ENCODE measurements around the gene GPR87.

GPR87 gene

GRCh38 chr3:151316267-151316991 lies at the start of gene GPR87:
Gene GPR87, minus strand, starts transcription at chr3:151316820. Its CDS starts 16,720 bp downstream, at chr3:151300100.
- peak; percentile 7 for DNase-seq

- DNase-seq, result no peak
Measured at GRCh38 chr3:151362751-151363174, 46.1 kb upstream of the GPR87 start.

- DNase-seq, result no peak
Measured at GRCh38 chr3:151357463-151357850, 40.8 kb upstream of the GPR87 start.

GRCh38 chr3:151356794-151357462 lies 40.3 kb upstream of the GPR87 start:
- DNase-seq, result no peak

- no peak for DNase-seq
Measured at GRCh38 chr3:151351648-151352047, 35.0 kb upstream of the GPR87 start.

DNA sequence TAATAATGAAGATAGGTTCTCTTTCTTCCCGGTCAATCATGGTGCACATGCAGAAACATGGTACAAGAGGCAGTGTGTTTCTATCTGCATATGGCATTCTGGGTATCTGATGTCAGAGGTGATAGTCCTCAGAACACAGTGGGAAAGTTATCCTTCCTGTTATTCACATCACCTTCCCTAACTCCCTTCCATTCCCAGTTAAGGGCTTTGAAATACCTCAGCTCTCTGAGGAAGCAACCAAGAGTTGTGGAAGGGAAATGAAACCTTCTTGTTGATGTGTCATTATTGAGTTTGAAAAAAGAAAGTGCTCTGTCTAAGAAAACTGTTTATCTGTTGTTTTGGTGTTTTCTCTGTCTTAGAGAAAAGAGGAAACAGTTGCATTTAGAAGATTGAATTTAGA lies 34.6 kb upstream of the GPR87 start:
- no peak for DNase-seq

DNA sequence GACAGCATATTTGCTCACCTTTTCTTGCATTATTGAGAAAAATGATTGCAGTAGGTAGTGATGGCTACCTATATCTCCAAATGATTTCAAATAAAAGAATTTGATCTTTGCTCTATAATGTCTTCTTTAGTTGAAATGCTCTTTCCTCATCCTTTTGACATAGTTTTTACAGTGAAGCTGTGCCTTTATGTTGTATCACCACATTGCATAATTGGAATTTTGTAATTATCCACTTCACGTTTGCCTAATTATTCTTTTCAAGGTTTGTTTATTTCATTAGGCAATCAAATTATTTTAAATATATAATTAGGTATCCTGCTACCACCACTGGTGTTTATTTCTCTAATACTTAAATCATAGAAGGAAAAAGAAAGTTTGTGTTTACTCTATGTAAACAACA lies 34.0 kb upstream of the GPR87 start:
- no peak for DNase-seq

GRCh38 chr3:151347432-151347831 lies 30.8 kb upstream of the GPR87 start:
- no peak for DNase-seq

DNA sequence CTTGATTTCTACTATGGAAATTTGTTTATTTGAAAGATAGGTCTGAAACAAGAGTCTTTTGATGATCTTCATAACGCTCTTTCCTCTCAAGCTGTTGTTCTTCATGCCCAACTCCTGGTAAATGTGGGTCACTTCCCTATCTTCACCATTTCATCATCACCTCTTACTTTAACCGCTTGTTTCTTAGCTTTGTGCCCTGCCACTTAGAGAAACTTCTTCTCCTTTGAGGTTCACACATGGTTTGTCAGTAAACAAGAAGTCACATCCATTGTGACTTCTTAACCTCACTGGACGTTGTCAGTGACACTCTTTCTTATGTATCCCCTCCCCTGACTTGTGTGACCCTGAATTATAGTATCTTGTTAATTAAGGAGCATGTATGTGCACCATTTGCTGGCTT lies 29.7 kb upstream of the GPR87 start:
- DNase-seq, result no peak

GRCh38 chr3:151345859-151346258 lies 29.2 kb upstream of the GPR87 start:
- no peak for DNase-seq

DNA sequence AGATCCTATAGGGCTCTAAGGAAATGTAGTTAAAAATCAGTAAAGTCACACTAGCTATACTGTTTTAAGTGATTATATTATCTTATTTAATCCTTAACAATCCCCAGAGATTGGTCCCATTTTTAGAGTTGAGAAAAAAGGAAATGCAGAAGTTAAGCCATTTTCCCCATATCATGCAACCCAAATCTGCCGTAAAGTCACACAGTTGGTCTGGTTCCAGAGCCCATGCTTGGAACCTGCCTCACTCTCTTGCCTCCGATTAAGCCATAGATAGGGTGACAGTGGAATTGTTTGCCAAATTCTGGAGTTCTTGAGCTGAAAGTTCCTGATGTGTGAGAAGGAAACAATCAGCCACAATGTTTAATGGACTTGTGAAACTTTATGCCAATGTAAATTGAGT lies 15.1 kb upstream of the GPR87 start:
- no peak for DNase-seq

- no peak for DNase-seq
Measured at GRCh38 chr3:151330899-151331298, 14.3 kb upstream of the GPR87 start.

DNA sequence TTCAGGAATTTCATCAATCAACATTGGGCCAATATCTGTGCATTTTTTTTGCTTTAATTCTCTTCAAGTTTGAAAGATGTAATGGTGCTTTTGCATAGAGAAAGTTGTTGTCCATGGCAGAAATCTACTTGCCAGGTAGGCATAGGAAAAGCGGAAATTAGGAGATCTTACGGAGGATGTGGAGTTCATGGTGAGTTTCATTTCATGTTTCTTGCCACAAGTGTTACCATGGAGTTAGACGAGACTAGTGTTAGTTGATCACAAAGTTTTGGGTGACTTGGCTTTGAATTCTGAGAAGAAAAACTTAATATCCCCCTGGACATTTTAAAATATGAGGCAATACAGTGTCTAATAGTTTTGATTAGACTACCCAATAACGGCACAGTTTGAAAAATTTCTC lies 13.8 kb upstream of the GPR87 start:
- DNase-seq, result no peak

DNA sequence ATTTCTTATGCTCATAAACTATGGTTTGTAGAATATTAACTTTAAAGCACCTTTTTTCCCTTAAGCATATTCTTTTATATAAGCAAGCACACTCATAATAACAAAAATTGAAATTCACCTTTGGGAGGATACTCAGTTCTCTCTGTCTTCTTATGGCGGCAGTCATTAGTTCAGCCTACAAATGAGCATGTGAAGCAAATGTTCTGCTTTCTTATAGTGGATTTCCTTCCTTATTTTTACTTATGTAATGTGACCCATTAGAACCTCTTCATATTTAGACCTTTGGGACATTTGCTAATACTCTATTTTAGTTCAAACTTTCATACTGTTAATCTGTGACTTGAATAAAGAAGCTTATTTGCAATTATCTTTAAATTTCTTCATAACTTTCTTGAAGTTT lies 12.7 kb upstream of the GPR87 start, which contains the start of gene P2RY13:
P2RY13 (minus strand) TSS at position 187 of the 400 bp plus-strand sequence; CDS start at position 166, 21 bp downstream.
- no peak for DNase-seq

GRCh38 chr3:151328298-151328995 lies 11.8 kb upstream of the GPR87 start:
- DNase-seq, result no peak

DNA sequence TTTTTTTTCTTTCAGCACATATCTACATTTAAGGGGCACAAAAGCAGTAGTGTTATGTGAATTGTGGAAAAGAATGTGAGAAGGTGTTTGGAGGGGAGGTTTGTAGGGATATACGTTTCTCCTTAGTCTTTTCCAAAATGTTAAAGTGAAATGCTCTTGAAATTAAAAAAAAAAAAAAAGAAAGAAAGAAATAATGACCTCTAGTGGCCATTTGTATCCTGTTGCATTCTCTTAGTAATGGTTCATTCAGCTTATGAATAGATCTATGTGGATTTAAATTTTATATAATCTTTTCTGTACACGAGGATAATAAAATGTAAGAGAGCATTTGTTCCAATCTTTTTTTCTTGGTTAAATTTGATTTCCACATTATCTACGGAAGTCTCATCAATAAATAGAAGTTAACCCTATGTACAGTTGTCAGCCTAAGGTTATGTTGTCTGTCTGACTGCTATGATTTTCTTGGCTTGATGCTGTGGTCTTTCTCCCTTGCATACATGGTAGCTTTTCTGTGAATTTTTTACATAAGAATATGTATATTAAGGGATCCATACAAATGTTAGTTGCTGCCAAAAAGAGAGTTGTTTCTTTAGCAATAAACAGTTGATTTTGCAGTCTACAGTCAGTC lies 11.1 kb upstream of the GPR87 start:
- DNase-seq, result peak; percentile 27

GRCh38 chr3:151322511-151322910 lies 5.9 kb upstream of the GPR87 start:
- no peak for DNase-seq

- DNase-seq, result no peak
Measured at GRCh38 chr3:151321526-151321925, 4.9 kb upstream of the GPR87 start.

- DNase-seq, result no peak
Measured at GRCh38 chr3:151320131-151320530, 3.5 kb upstream of the GPR87 start.

DNA sequence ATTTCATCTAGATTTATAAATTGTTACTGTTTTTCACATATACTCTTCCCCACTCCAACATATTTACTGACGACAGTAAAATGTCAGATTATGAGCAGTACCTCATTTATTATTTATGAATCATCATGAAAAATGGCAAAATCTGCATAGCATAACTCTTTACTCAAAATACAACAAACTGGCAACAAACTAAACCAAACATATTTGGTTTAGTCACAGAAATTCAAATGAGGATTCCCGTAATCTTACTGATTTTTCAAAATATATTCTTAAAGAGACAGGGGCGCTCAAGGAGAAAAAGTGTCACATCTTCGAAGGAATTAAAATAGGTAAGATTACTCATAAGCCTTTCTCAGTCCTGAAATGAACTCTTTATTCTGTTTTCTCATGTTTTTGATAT lies 3.0 kb upstream of the GPR87 start:
- DNase-seq, result no peak

DNA sequence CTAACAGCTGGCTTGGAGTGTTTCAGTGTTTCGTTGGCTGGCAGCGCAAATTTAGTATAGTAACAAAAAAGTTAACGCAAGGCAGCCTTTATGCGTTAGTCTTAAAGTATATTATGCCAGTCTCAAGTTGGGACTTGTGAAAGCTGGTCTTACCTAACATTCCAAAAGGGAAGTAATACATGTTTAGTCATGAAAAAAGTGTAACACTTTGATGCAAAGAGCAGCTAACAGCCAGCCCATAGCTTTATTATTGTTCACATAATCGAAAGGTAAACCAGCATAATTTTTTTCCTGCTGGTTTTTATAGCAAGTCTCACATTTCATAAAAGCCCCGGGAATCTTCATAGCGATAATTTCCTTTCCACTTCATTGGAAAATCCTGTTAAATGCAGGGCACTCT lies 2.4 kb upstream of the GPR87 start:
- no peak for DNase-seq

DNA sequence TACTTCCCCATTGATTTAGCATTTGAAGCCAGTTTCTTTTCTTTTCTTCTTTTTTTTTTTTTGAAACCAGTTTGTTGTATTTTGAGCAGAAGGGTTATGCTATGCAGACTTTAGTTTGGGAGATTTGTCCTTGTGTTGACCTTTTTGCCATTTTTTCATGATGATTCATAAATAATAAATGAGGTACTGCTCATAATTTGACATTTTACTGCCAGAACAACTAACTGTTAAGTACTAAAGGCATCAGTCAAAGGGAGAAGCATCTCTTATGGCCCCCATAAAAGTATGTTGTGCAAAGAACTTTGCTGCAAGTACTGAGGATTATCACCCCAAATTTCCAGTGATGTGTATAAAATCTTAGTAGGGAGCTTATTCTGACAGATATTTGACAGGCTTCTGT lies 1.7 kb upstream of the GPR87 start:
- no peak for DNase-seq

DNA sequence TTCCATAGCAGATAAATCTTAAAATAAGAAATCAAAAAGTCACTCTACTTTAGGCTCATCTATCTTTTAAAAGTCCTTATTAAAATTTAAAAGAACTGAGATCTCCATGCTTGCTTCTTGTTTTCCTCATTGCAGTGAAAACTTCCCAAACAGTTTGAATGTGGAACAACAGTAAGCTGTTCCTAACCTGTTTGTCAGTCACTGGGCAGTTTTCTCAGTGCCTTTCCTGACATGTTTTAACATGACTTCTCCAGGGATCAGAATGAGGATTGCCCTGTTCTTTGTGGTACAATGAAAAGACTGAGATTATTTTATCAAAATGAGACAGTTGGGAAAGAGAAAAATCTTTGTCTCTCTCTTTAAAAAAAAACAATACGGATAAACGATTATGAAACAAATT lies 774 bp downstream of the GPR87 start:
- no peak for DNase-seq

- no peak for DNase-seq
Measured at GRCh38 chr3:151315136-151315535, 1.5 kb downstream of the GPR87 start.
